PC-9 (cell line): ENCODE results near the gene SEC16A.

Source experiments
- EZH2 ChIP-seq: fragments of 200-600 bp; sonication (generic); IDR thresholded peaks from 2 replicates; pipeline ENCODE4 v1.8.0; 2017; ENCODE audit warnings: antibody characterized with exemption, low read depth
- TF ChIP-seq, protein P1 (sequence below): fragments of 200-600 bp; sonication (generic); conservative IDR thresholded peaks from 2 replicates; pipeline ENCODE4 v1.6.1; 2017; ENCODE audit warnings: mixed run types, antibody characterized with exemption, mild to moderate bottlenecking, moderate library complexity

DNA sequence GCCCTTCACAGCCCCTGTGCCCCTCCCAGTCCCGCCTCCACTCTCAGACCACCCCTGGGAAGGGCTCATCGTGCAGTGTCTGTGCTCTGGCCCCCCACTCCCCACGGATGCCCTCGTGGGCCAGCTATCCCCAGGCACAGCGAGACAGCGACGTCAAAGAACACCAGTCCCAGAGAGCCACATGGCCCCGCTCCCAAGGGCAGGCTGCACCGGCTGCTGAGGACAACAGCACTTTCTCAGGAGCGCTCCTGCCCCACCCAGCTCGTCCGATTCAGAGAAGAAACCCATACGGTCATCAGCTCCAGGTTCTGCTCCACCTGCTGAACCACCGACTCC lies 78.1 kb downstream of the SEC16A start:
- TF ChIP-seq, protein P1, sequence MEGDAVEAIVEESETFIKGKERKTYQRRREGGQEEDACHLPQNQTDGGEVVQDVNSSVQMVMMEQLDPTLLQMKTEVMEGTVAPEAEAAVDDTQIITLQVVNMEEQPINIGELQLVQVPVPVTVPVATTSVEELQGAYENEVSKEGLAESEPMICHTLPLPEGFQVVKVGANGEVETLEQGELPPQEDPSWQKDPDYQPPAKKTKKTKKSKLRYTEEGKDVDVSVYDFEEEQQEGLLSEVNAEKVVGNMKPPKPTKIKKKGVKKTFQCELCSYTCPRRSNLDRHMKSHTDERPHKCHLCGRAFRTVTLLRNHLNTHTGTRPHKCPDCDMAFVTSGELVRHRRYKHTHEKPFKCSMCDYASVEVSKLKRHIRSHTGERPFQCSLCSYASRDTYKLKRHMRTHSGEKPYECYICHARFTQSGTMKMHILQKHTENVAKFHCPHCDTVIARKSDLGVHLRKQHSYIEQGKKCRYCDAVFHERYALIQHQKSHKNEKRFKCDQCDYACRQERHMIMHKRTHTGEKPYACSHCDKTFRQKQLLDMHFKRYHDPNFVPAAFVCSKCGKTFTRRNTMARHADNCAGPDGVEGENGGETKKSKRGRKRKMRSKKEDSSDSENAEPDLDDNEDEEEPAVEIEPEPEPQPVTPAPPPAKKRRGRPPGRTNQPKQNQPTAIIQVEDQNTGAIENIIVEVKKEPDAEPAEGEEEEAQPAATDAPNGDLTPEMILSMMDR, result no peak
- no peak for TF ChIP-seq EZH2
